Measurements from ENCODE around the gene CACNA1C. TPM values are rescaled to one million over a fixed set of nuclear protein-coding genes. Genes with fewer than 3 reads are reported as not detected.

CACNA1C gene
- total RNA-seq, 4 donors from 2014 or later = 1.5 to 13.5 (median 2.1) TPM

- TF ChIP-seq POLR2A (IDR thresholded peaks at IDR 0.05) (no peak), CTCF (IDR thresholded peaks at IDR 0.05) (no peak)
- WGBS, 2 donors = 28 to 66% methylated on average over 7 to 8 of the region's 10 CpGs
- no peaks in the 10 kb centered on the region for H3K36me3 ChIP-seq
- H3K4me3 ChIP-seq = no peak overlapping the region
- H3K27ac ChIP-seq = peak overlapping the region in 3 of 4 donors; percentile 75 to 80 (median 77)
- H3K4me1 ChIP-seq = peaks cover 14 to 46% (median 17%) of the 10 kb centered on the region in 3 donors
- intact Hi-C loops (cut with DNase I) = no loop called here
- peaks cover 0 to under 1% (median 0%) of the 10 kb centered on the region in 3 donors for H3K9me3 ChIP-seq
- DNase-seq = no peak
- H3K27me3 ChIP-seq = no peaks in the 10 kb centered on the region
Measured at GRCh38 chr12:2161473-2161872, 108.7 kb downstream of the CACNA1C start.

- H3K36me3 ChIP-seq = no peaks in the 10 kb centered on the region
- no peaks in the 10 kb centered on the region for H3K27me3 ChIP-seq
- DNase-seq = no peak
- intact Hi-C loops (cut with DNase I) = no loop called here
- TF ChIP-seq CTCF (IDR thresholded peaks at IDR 0.05) (no peak), POLR2A (IDR thresholded peaks at IDR 0.05) (no peak)
- H3K9me3 ChIP-seq = peaks cover 0 to 15% (median 11%) of the 10 kb centered on the region in 3 donors
- H3K4me1 ChIP-seq = peaks cover 14 to 46% (median 17%) of the 10 kb centered on the region in 3 donors
- H3K4me3 ChIP-seq = no peak overlapping the region
- 52 to 63% methylated on average over 8 to 17 of the region's 17 CpGs for WGBS, 2 donors
- H3K27ac ChIP-seq = peak overlapping the region; percentile 36 to 80 (median 76)
Measured at GRCh38 chr12:2163177-2163941, 110.6 kb downstream of the CACNA1C start.

- Histone ChIP-seq H3K27me3 (no peaks in the 10 kb centered on the region), H3K4me1 (peaks cover 14 to 55% (median 21%) of the 10 kb centered on the region in 3 donors), H3K9me3 (peaks cover 0 to 20% (median 11%) of the 10 kb centered on the region in 3 donors), H3K36me3 (no peaks in the 10 kb centered on the region), H3K27ac (peak overlapping the region in 2 of 4 donors; percentile 3 to 80), H3K4me3 (no peak overlapping the region)
- intact Hi-C loops (cut with DNase I) = no loop called here
- no peak for DNase-seq
- TF ChIP-seq POLR2A (IDR thresholded peaks at IDR 0.05) (no peak), CTCF (IDR thresholded peaks at IDR 0.05) (no peak)
Measured at GRCh38 chr12:2165021-2165420, 112.2 kb downstream of the CACNA1C start.

GRCh38 chr12:2165927-2166326, 113.1 kb downstream of the CACNA1C start:
- intact Hi-C loops (cut with DNase I) = no loop called here
- TF ChIP-seq POLR2A (IDR thresholded peaks at IDR 0.05) = no peak
- no peak for TF ChIP-seq CTCF (IDR thresholded peaks at IDR 0.05)
- Histone ChIP-seq H3K27me3 (no peaks in the 10 kb centered on the region), H3K4me3 (no peak overlapping the region), H3K27ac (peak overlapping the region in 2 of 4 donors; percentile 3 to 22), H3K4me1 (peaks cover 13 to 56% (median 25%) of the 10 kb centered on the region in 3 donors), H3K36me3 (no peaks in the 10 kb centered on the region), H3K9me3 (peaks cover 0 to 20% (median 11%) of the 10 kb centered on the region in 3 donors)
- DNase-seq = no peak
- 48 to 59% methylated on average over 3 of the region's 3 CpGs for WGBS, 2 donors

- intact Hi-C loops (cut with DNase I) = no loop called here
- WGBS, 2 donors = 60 to 70% methylated on average over 5 of the region's 5 CpGs
- no peak for TF ChIP-seq POLR2A (IDR thresholded peaks at IDR 0.05)
- TF ChIP-seq CTCF (IDR thresholded peaks at IDR 0.05) = no peak
- DNase-seq = no peak
- Histone ChIP-seq H3K9me3 (peaks cover 0 to 20% (median 11%) of the 10 kb centered on the region in 3 donors), H3K27ac (no peak overlapping the region), H3K4me1 (peaks cover 6 to 51% (median 21%) of the 10 kb centered on the region in 3 donors), H3K27me3 (peaks cover 0 to 3% (median 0%) of the 10 kb centered on the region in 4 donors), H3K36me3 (no peaks in the 10 kb centered on the region), H3K4me3 (no peak overlapping the region)
Measured at GRCh38 chr12:2166696-2167095, 113.9 kb downstream of the CACNA1C start.

Data from esophagus squamous epithelium (tissue), 5 donors.